GM12891 (cell line): ENCODE measurements around the gene BBS1. TPM values are rescaled to one million over a fixed set of nuclear protein-coding genes. Genes with fewer than 3 reads are reported as not detected.
"Not testable (repeated sequence)": the region's sequence is repeated elsewhere in the genome, so short reads cannot be mapped to it uniquely, and the experiment has no call there.

Source experiments
- DNase-seq: peaks from one replicate; pipeline ENCODE4 v3.0.0; 2011; ENCODE audit warnings: low spot score; ENCODE audit not compliant: insufficient read length
- FAIRE-seq: peaks from 2 replicates; lab custom pipeline; 2011; peaks lifted over from hg19 to GRCh38; lab: Jason Lieb, UNC
- PAX5 ChIP-seq: IDR thresholded peaks from 2 replicates; pipeline ENCODE4 v1.6.1; 2011; ENCODE audit warnings: low read length, moderate library complexity, mild to moderate bottlenecking; ENCODE audit not compliant: insufficient read depth, severe bottlenecking
- POLR2A ChIP-seq: IDR thresholded peaks from 2 replicates; pipeline ENCODE4 v1.6.1; 2011; ENCODE audit warnings: low read depth, low read length, control low read depth
- POLR2AphosphoS5 ChIP-seq: IDR thresholded peaks from 2 replicates; pipeline ENCODE4 v1.6.1; 2011; ENCODE audit warnings: low read depth, low read length, control low read depth
- POU2F2 ChIP-seq: IDR thresholded peaks from 2 replicates; pipeline ENCODE4 v1.6.1; 2011; ENCODE audit warnings: low read depth, mild to moderate bottlenecking, control low read depth, low read length, moderate library complexity
- SPI1 ChIP-seq: IDR thresholded peaks from 2 replicates; pipeline ENCODE4 v1.6.1; 2011; ENCODE audit warnings: low read depth, low read length, control low read depth
- TAF1 ChIP-seq: IDR thresholded peaks from 2 replicates; pipeline ENCODE4 v1.6.1; 2011; ENCODE audit warnings: low read depth, low read length, control low read depth
- polyA plus RNA-seq: library from polyadenylated mRNA; unstranded; fragments of >200 nt; gene quantifications from one replicate; pipeline ENCODE4 v1.2.1, GENCODE V29; 2012; ENCODE audit warnings: low read depth, missing spikeins, inconsistent platforms; ENCODE audit not compliant: missing spikeins

Gene BBS1
- 9.9 TPM for polyA plus RNA-seq

- FAIRE-seq (peak; percentile 92), DNase-seq (peak; percentile 90)
- peak; percentile 82 for TF ChIP-seq POLR2A
- TF ChIP-seq TAF1 = peak; percentile 94
- no peak for TF ChIP-seq SPI1
- TF ChIP-seq POU2F2 = peak; percentile 93
- TF ChIP-seq POLR2AphosphoS5 = peak; percentile 89
These were observed at the start of gene BBS1 for GRCh38 chr11:66510271-66510989. Gene BBS1, plus strand, starts transcription at chr11:66510635. Its CDS starts 25 bp downstream, at chr11:66510660.

GRCh38 chr11:66462010-66462409 is 48.4 kb upstream of the BBS1 start:
- FAIRE-seq (no peak), DNase-seq (no peak)
- TF ChIP-seq TAF1 (no peak), SPI1 (no peak), POU2F2 (no peak)

GRCh38 chr11:66462911-66463310 is 47.5 kb upstream of the BBS1 start:
- TF ChIP-seq POLR2AphosphoS5 (no peak), SPI1 (no peak), PAX5 (no peak), TAF1 (no peak), POU2F2 (no peak), POLR2A (no peak)
- FAIRE-seq (no peak), DNase-seq (no peak)

- not testable (repeated sequence) for DNase-seq, FAIRE-seq
These were observed 46.3 kb upstream of the BBS1 start for GRCh38 chr11:66464116-66464515.

GRCh38 chr11:66464916-66465315 is 45.5 kb upstream of the BBS1 start:
- FAIRE-seq (no peak), DNase-seq (no peak)
- TF ChIP-seq TAF1 (no peak), PAX5 (no peak), SPI1 (no peak), POLR2A (no peak), POU2F2 (no peak), POLR2AphosphoS5 (no peak)

- DNase-seq (no peak), FAIRE-seq (peak; percentile 65)
- no peak for TF ChIP-seq POLR2A
- TF ChIP-seq TAF1 = no peak
- TF ChIP-seq POLR2AphosphoS5 = no peak
- no peak for TF ChIP-seq SPI1
- TF ChIP-seq PAX5 = no peak
- TF ChIP-seq POU2F2 = no peak
These were observed 44.8 kb upstream of the BBS1 start for GRCh38 chr11:66465373-66466224.

GRCh38 chr11:66466225-66467033 is 44.0 kb upstream of the BBS1 start, which contains the start of gene PELI3:
Gene PELI3, plus strand, starts transcription at chr11:66466905. Its CDS starts 1,224 bp downstream, at chr11:66468129.
- no peak for TF ChIP-seq PAX5
- no peak for TF ChIP-seq POLR2A
- TF ChIP-seq TAF1 = no peak
- TF ChIP-seq POU2F2 = no peak
- TF ChIP-seq POLR2AphosphoS5 = no peak
- no peak for TF ChIP-seq SPI1
- peak; percentile 97 for FAIRE-seq
- peak; percentile 93 for DNase-seq

GRCh38 chr11:66467034-66467659 is 43.3 kb upstream of the BBS1 start:
- DNase-seq (no peak), FAIRE-seq (peak; percentile 26)
- TF ChIP-seq POU2F2 (no peak), TAF1 (no peak), SPI1 (no peak), POLR2AphosphoS5 (no peak), POLR2A (no peak), PAX5 (no peak)

- FAIRE-seq (no peak), DNase-seq (no peak)
- TF ChIP-seq TAF1 (no peak), POU2F2 (no peak), PAX5 (no peak), POLR2AphosphoS5 (no peak), POLR2A (no peak), SPI1 (no peak)
These were observed 42.7 kb upstream of the BBS1 start for GRCh38 chr11:66467756-66468155.

GRCh38 chr11:66468691-66469090 is 41.7 kb upstream of the BBS1 start:
- no peak for FAIRE-seq
- TF ChIP-seq TAF1 (no peak), PAX5 (no peak), POLR2AphosphoS5 (no peak), POU2F2 (no peak)
- no peak for DNase-seq
